Measurements from ENCODE around the gene ISYNA1.

ISYNA1 gene

GRCh38 chr19:18433735-18434398 lies 4.1 kb downstream of the ISYNA1 start:
- TF ChIP-seq CTCF (IDR thresholded peaks at IDR 0.05; ENCODE audit: low read depth, low read length), result no peak
- H3K4me3 ChIP-seq (ENCODE audit: low read depth, low read length), result no peak overlapping the region

- no peak for TF ChIP-seq CTCF (IDR thresholded peaks at IDR 0.05; ENCODE audit: low read depth, low read length)
- no peak overlapping the region for H3K4me3 ChIP-seq (ENCODE audit: low read depth, low read length)
Observed at GRCh38 chr19:18433015-18433691, 4.8 kb downstream of the ISYNA1 start.

GRCh38 chr19:18432275-18433014 lies 5.5 kb downstream of the ISYNA1 start:
- TF ChIP-seq CTCF (IDR thresholded peaks at IDR 0.05; ENCODE audit: low read depth, low read length), result no peak
- H3K4me3 ChIP-seq (ENCODE audit: low read depth, low read length), result no peak overlapping the region

- TF ChIP-seq CTCF (IDR thresholded peaks at IDR 0.05; ENCODE audit: low read depth, low read length), result no peak
- H3K4me3 ChIP-seq (ENCODE audit: low read depth, low read length), result no peak overlapping the region
Observed at GRCh38 chr19:18431351-18432197, 6.4 kb downstream of the ISYNA1 start.

GRCh38 chr19:18430417-18431144 lies 7.4 kb downstream of the ISYNA1 start:
- no peak overlapping the region for H3K4me3 ChIP-seq (ENCODE audit: low read depth, low read length)
- no peak for TF ChIP-seq CTCF (IDR thresholded peaks at IDR 0.05; ENCODE audit: low read depth, low read length)

- H3K4me3 ChIP-seq (ENCODE audit: low read depth, low read length), result no peak overlapping the region; the same call in 1 of the 2 replicates
- no peak for TF ChIP-seq CTCF (IDR thresholded peaks at IDR 0.05; ENCODE audit: low read depth, low read length)
Observed at GRCh38 chr19:18429717-18430416, 8.1 kb downstream of the ISYNA1 start.

Measured in WI38 (cell line).